Vagina (tissue), 2 donors: Measurements from ENCODE around the gene CSNK2B.

Source experiments
- POLR2AphosphoS5 ChIP-seq, 2 donors: sonication (generic); formaldehyde crosslinking; IDR thresholded peaks; one replicate each; pipeline ENCODE4 v1.9.0; 2017; ENCODE audit warnings: antibody characterized with exemption in 2 of 2, mild to moderate bottlenecking in 2 of 2, low read depth in 1 of 2; ENCODE audit not compliant: insufficient read depth in 1 of 2
- TF ChIP-seq, protein P1 (sequence below), 3 experiments: fragments of 450-650 bp in 2 of 3; fragments of 200-600 bp in 1 of 3; sonication (generic) in 1 of 3; IDR thresholded peaks; one replicate each; pipeline ENCODE4 v1.5.1; 2017 to 2019; ENCODE audit warnings: antibody characterized with exemption in 3 of 3, mild to moderate bottlenecking in 2 of 3, moderate library complexity in 2 of 3

- TF ChIP-seq, protein P1, sequence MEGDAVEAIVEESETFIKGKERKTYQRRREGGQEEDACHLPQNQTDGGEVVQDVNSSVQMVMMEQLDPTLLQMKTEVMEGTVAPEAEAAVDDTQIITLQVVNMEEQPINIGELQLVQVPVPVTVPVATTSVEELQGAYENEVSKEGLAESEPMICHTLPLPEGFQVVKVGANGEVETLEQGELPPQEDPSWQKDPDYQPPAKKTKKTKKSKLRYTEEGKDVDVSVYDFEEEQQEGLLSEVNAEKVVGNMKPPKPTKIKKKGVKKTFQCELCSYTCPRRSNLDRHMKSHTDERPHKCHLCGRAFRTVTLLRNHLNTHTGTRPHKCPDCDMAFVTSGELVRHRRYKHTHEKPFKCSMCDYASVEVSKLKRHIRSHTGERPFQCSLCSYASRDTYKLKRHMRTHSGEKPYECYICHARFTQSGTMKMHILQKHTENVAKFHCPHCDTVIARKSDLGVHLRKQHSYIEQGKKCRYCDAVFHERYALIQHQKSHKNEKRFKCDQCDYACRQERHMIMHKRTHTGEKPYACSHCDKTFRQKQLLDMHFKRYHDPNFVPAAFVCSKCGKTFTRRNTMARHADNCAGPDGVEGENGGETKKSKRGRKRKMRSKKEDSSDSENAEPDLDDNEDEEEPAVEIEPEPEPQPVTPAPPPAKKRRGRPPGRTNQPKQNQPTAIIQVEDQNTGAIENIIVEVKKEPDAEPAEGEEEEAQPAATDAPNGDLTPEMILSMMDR (IDR thresholded peaks at IDR 0.05): no peak
- no peak for TF ChIP-seq POLR2AphosphoS5 (IDR thresholded peaks at IDR 0.05; ENCODE audit: insufficient read depth in 1 of 2, low read depth in 1 of 2)
Observed at GRCh38 chr6:31657406-31658157, 8.3 kb upstream of the CSNK2B start.
